ENCODE data around the gene LDLRAD3. TPM values are rescaled to one million over a fixed set of nuclear protein-coding genes. Genes with fewer than 3 reads are reported as not detected.
"Not testable (repeated sequence)": the region's sequence is repeated elsewhere in the genome, so short reads cannot be mapped to it uniquely, and the experiment has no call there.

LDLRAD3 gene
- polyA plus RNA-seq, 1 donor: 24.6 TPM

- no peak for DNase-seq
Measured at GRCh38 chr11:35992548-35992947, 48.7 kb downstream of the LDLRAD3 start.

- DNase-seq: no peak
Measured at GRCh38 chr11:35994421-35994820, 50.6 kb downstream of the LDLRAD3 start.

- no peak for DNase-seq
Measured at GRCh38 chr11:35995681-35996271, 51.9 kb downstream of the LDLRAD3 start.

- no peak for DNase-seq
Measured at GRCh38 chr11:35997902-35998520, 54.1 kb downstream of the LDLRAD3 start.

GRCh38 chr11:35998634-35999033 is 54.8 kb downstream of the LDLRAD3 start:
- peak; percentile 75 for DNase-seq

- no peak for DNase-seq
Measured at GRCh38 chr11:36000616-36001190, 56.8 kb downstream of the LDLRAD3 start.

GRCh38 chr11:36002196-36002595 is 58.3 kb downstream of the LDLRAD3 start:
- DNase-seq: no peak

GRCh38 chr11:36002796-36003195 is 58.9 kb downstream of the LDLRAD3 start:
- DNase-seq: no peak

GRCh38 chr11:36006556-36006955 is 62.7 kb downstream of the LDLRAD3 start:
- DNase-seq: no peak

- DNase-seq: no peak
Measured at GRCh38 chr11:36007127-36007655, 63.3 kb downstream of the LDLRAD3 start.

- no peak for DNase-seq
Measured at GRCh38 chr11:36008584-36008983, 64.7 kb downstream of the LDLRAD3 start.

- no peak for DNase-seq
Measured at GRCh38 chr11:36009473-36009872, 65.6 kb downstream of the LDLRAD3 start.

GRCh38 chr11:36010010-36010740 is 66.3 kb downstream of the LDLRAD3 start:
- no peak for DNase-seq

GRCh38 chr11:36011574-36011973 is 67.7 kb downstream of the LDLRAD3 start:
- no peak for DNase-seq

- DNase-seq: no peak
Measured at GRCh38 chr11:36012455-36012854, 68.6 kb downstream of the LDLRAD3 start.

- DNase-seq: no peak
Measured at GRCh38 chr11:36012979-36013378, 69.1 kb downstream of the LDLRAD3 start.

- not testable (repeated sequence) for DNase-seq
Measured at GRCh38 chr11:36013446-36013845, 69.6 kb downstream of the LDLRAD3 start.

- DNase-seq: no peak
Measured at GRCh38 chr11:36013950-36014897, 70.4 kb downstream of the LDLRAD3 start.

- no peak for DNase-seq
Measured at GRCh38 chr11:36014898-36015665, 71.2 kb downstream of the LDLRAD3 start.

- DNase-seq: no peak
Measured at GRCh38 chr11:36015799-36016198, 71.9 kb downstream of the LDLRAD3 start.

- no peak for DNase-seq
Measured at GRCh38 chr11:36016263-36016662, 72.4 kb downstream of the LDLRAD3 start.
